CD4-positive, alpha-beta T cell treated with Interleukin-21 for 1 hour (primary cell): ENCODE results near the gene ATP6V0B.

Experiments used
- DNase-seq: peaks from one replicate; pipeline ENCODE4 v3.0.0-alpha.2; 2020

ATP6V0B gene

GRCh38 chr1:43970502-43970901, 4.3 kb upstream of the ATP6V0B start:
- no peak for DNase-seq

- DNase-seq = no peak
Measured at GRCh38 chr1:43970911-43971310, 3.8 kb upstream of the ATP6V0B start.

- DNase-seq = no peak
Measured at GRCh38 chr1:43971336-43971980, 3.3 kb upstream of the ATP6V0B start.

- no peak for DNase-seq
Measured at GRCh38 chr1:43973981-43974442, 748 bp upstream of the ATP6V0B start.

GRCh38 chr1:43975249-43975961, 645 bp downstream of the ATP6V0B start:
- peak; percentile 51 for DNase-seq

GRCh38 chr1:43976045-43976444, 1.3 kb downstream of the ATP6V0B start:
- DNase-seq = no peak

DNA sequence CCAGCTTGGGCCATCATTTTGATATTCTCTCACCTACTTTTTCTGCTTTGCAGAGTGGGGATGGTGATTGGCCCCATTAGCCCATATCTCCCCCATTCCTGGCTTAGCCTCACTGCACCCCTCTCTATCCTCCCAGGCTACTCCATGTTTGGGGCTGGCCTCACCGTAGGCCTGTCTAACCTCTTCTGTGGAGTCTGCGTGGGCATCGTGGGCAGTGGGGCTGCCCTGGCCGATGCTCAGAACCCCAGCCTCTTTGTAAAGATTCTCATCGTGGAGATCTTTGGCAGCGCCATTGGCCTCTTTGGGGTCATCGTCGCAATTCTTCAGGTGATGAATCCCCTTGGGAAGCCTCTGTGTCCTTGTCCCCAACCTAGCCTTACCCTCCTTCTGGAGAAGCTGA, 2.1 kb downstream of the ATP6V0B start:
- no peak for DNase-seq

DNA sequence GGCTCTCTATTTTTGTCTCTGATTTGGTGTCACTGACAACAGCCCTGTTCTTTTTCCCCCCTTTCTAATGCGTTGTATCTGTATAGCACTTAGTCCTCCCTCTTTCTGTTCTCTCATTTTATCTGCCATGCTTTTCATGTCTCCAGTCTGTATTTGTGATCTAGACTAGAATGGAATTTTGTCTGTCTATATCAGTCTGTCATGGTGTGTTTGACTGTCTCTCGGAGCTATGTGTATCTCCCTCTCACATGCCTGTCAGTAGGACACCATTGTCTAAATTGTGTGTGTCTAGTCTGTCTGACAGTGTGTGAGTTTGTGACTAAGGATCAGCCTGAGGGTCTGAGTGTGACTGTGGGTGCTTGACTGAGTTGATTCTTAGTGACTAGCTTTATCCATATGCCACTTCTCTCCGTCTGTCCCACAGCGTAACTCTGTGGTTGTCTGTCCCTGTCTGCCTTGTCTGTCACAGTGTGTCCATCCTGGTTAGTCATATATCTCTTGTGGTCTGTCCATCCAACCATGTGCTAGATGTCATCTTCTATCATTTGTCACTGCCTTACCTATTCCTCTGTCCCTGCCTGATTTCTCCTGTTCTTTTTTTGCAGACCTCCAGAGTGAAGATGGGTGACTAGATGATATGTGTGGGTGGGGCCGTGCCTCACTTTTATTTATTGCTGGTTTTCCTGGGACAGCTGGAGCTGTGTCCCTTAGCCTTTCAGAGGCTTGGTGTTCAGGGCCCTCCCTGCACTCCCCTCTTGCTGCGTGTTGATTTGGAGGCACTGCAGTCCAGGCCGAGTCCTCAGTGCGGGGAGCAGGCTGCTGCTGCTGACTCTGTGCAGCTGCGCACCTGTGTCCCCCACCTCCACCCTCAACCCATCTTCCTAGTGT, 2.9 kb downstream of the ATP6V0B start:
- DNase-seq = no peak

DNA sequence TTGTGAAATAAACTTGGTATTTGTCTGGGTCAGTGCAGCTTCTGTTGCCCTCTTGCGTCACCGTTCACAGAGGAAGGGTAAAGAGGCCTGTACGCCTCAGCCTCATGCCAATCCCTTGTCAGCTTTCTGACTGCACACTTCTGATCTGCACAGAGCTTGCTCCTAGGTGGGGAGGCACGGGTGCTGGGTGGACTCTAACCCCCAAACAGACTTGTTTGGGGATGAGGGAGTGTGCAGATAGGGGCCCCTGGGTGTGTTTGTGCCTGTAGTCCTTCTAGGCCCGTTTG, 3.4 kb downstream of the ATP6V0B start:
- no peak for DNase-seq

DNA sequence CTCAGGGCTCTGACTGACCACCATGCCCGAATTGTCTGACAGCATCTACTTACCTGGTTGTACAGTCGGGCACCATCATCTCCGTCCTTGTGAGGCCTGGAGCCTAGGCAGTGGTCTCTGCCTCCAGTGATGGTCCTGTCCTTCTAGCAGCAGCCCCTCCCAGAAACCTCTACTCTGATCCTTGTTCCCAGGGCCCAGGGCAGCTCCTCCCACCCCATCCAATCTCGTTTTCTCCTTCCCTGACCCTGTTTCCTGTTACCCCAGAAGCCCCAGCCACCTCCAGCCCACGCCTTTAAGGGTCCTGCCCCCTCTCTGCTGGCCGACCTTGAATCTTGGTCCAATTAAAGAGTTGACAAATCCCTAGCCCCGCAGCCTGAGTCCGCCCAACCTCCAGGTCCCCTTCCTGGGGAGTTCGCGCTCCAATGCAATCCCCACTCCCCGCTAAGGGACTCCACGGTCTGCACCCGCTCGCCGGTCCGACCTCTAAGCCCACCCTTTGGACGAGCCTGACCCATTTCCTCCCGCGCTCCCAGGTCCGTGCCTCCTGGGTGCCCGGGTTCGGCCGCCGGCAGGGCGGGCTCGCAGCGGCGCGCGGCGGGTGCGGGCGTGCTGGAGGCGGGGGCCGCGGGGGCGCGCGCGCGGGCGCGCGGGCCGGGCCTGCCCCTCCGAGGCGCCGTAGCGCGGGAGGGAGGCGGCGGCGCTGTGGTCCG, 3.9 kb downstream of the ATP6V0B start, which contains the start of gene B4GALT2:
Gene B4GALT2, plus strand, starts transcription at position 660 of the 710 bp plus-strand sequence. CDS start 1,951 bp downstream, outside the sequence.
- DNase-seq = peak; percentile 45

DNA sequence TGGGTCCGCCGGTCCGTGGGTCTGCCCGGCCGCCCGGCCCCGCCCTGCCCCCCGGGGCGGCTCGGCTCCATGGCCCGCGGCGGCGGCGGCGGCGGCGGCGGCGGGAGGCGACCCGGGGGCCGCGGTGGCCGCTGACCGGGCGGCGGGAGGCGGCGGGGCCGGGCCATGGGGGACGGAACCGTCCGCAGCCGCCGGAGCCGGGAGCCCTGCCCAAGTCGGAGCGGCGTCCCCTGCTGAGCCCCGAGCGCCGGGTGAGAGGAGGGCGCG, 4.4 kb downstream of the ATP6V0B start:
- DNase-seq = no peak

DNA sequence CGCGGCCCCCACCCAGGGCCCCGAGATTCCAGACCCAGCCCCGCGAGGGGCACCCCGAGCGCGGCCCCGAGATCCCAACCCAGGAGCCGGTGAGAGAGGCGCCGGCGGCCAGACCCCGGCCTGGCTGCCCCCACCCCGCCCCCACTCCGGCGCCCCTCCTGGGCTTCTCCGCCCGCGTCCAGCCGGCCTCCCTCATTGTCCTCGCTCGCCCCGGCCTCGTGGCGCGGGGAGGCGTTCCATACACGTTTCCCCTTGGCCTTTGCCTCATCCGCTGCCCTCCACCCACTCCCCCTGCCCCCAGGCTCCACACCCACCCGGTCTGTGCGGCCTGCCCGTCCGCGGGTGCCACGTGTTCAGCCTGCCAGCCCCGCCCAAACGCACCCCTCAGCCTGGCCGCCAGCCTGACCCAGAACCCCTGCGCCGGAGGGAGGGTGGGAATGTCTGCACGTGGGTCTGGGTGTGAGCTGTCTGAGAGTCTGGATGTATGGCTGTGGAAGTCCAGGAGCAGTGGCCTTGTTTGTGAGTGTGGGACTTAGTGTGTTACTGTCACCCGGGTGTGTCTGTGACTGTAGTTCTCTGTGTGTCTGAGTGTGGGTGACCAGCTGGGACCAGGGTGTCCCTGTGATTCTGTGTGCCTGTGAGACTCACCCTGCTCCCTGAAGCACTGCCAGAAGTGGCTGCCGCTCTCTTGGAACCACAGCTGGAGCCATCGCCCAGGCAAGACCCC, 4.9 kb downstream of the ATP6V0B start:
- peak; percentile 18 for DNase-seq

DNA sequence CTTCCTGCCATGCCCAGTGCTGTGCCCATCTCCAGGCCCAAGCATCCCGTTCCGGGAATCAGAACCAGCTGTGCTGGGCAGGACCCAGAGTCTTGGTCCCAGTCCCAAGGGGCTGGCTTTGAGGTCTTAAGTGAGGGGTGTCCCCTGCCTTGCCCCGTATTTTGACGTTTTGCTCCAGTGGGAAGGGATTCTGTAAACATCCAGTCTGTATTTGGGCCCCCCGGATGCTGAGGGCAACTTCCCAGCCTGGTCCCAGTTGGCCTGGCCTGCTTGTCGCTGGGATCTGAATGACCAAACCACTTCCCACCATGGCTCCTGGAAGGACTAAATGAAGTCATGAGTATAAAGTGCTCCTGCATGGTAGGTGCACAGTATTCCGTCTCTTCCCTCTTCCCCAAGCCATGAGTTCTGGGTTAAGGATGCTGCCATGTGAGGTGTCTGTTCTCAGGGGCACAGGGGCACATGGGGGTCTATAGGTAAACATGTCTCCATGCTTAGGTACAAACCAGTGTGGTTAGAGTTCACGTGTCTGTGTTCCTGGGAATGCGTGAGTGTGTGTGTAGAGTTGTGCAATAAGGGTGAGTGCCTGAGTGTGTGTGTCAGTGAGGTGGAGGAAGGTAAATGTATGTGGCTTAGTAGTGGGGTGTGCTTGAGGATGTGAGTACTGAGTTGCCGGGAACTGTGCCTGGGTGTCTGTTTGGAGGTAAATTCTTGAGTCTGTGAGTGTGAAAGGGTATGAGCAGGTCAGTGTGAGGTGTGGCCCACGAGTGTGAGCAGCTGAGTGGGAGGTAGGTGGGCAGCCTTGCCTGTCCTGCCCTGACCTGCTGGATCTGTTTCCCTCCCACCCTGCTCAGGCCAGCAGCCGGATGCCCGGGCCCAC, 5.7 kb downstream of the ATP6V0B start:
- DNase-seq = no peak

GRCh38 chr1:43981135-43981491, 6.4 kb downstream of the ATP6V0B start:
- no peak for DNase-seq

DNA sequence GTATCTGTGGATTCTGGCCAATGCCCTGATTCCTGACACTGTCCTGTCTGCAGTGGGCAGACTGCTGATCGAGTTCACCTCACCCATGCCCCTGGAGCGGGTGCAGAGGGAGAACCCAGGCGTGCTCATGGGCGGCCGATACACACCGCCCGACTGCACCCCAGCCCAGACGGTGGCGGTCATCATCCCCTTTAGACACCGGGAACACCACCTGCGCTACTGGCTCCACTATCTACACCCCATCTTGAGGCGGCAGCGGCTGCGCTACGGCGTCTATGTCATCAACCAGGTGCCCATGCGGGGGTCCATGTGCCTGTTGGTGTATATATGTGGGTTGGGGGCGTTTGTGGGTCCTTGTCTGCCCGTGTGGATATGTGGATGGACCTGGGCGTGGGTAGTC, 6.9 kb downstream of the ATP6V0B start:
- DNase-seq = no peak

DNA sequence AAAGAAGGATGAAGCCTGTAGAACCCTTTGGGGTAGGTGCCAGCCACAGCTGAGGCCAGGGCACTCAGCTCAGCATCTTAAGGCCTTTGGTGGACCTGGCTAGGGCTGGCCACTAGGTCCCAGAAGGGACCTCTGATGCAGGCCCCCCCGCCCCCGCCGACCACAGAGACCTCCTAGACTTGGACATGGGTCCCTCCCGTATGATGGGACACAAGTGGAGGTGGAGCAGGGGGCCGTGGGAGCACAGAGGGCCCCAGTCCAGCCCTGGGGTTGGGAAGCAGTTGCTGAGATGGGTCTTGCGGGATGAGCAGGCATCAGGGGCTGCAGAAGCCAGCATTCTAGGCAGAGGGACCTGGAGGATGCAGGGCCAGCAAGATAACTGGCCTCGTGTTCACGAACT, 7.5 kb downstream of the ATP6V0B start:
- no peak for DNase-seq

DNA sequence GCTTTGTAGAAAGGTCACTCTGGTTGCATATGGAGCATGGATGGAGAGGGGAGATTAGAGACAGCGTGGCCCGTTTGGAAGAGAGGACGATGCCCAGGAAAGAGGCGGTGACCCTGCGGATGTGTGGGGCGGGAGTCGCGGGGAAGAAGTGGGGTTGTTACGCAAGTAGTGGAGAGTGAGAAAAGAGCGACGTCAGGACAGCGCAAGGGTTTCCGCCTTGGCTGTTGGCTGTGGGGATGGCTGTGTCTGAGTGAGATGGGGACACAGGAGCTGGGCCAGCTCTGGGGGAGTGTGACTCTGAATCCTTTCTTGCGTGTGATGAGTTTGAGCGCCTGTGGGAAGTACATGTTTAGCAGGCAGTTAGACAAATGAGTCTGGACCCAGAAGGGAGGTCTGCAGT, 8.0 kb downstream of the ATP6V0B start:
- DNase-seq = no peak

DNA sequence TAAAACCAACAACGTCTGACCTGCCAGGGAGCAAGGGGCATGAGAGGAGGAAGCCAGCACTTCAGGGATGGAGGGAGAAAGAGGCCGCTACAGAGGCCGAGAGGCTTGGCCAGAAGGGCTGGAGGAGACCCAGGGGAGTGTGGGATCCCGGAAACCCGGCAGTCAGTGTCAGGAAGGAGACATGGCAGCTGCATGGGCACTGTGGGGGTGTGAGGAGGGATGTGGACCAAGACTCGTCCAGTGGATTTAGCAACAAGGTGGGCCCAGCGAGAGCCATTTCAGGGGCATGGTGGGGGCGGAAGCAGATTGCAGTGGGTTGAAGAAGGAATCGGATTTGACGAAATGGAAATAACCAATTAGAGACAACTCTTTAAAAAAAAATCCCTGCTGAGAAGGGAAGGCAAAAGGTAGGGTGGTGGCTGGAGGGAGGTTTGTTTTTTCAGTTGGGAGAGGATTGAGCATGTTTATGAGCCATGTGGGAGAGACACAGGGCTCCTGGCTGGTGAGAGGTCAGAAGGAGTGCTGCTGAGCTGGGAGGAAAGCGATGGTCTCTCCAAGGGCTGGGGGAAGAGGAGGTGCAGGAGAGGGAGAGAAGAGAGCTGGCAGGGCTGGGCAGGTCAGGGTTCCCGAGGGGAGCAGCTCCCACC, 8.6 kb downstream of the ATP6V0B start:
- no peak for DNase-seq

- no peak for DNase-seq
Measured at GRCh38 chr1:43984855-43985254, 10.1 kb downstream of the ATP6V0B start.

GRCh38 chr1:43985984-43986595, 11.3 kb downstream of the ATP6V0B start:
- DNase-seq = no peak

DNA sequence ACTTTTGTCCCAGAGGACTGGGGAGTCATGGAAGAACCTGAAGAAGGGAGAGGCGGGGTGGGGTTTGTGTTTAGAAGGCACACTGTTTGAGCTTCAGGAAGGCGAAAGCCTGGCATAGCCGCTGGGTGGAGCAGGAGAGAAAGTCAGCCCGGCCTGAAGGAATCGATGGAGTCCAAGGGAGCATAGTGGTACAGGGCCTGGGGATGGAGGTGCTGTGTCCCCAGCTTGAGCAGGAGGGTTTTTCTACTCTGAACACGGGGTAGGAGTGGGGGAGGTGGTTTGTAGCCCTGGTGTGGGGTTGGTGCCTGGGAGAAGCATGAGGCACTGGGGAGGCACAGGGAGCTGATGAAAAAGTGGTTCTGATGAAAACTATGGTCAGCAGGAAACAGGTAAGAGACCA, 12.0 kb downstream of the ATP6V0B start:
- DNase-seq = no peak
